Measurements from ENCODE around the gene RSRP1. TPM values are rescaled to one million over a fixed set of nuclear protein-coding genes. Genes with fewer than 3 reads are reported as not detected.

The RSRP1 gene
- total and polyA plus RNA-seq, 2 of the 13 experiments (the other 11 are each of a cell fraction or from before 2014, with no cell fraction given), result 43.9 to 52.8 TPM

- no peak for TF ChIP-seq HDAC6 (IDR thresholded peaks at IDR 0.05; ENCODE audit: low read depth, low read length)
- no peak for TF ChIP-seq THRA (CRISPR knock-in tag; IDR thresholded peaks at IDR 0.05; ENCODE audit: borderline replicate concordance)
- TF ChIP-seq DPF2 (CRISPR knock-in tag; IDR thresholded peaks at IDR 0.05; ENCODE audit: borderline replicate concordance, low read depth), result no peak
- TF ChIP-seq PATZ1 (CRISPR knock-in tag; IDR thresholded peaks at IDR 0.05), result peak; percentile 58; the same call in 1 of the 2 replicates
- peak; percentile 16; the same call in 1 of the 2 replicates for TF ChIP-seq HDAC2 (CRISPR knock-in tag; IDR thresholded peaks at IDR 0.05)
- 0 out of 2 replicates have a peak, but pooled peaks have one; percentile 7 for TF ChIP-seq NCOR1 (IDR thresholded peaks at IDR 0.05; ENCODE audit: borderline replicate concordance, low read length)
- TF ChIP-seq STAT6 (CRISPR knock-in tag; IDR thresholded peaks at IDR 0.05; ENCODE audit: borderline replicate concordance), result no peak
- no peak for TF ChIP-seq RBAK (CRISPR knock-in tag; IDR thresholded peaks at IDR 0.05)
- TF ChIP-seq ATRX (CRISPR knock-in tag; IDR thresholded peaks at IDR 0.05; ENCODE audit: borderline replicate concordance), result no peak
- peak; percentile 31; the same call in 1 of the 2 replicates for TF ChIP-seq HNF1B (CRISPR knock-in tag; IDR thresholded peaks at IDR 0.05)
- 0 out of 2 replicates have a peak, but pooled peaks have one; percentile 13 for TF ChIP-seq ATF7-NPFF (CRISPR knock-in tag; IDR thresholded peaks at IDR 0.05; ENCODE audit: low read depth)
- TF ChIP-seq ZC3H4 (CRISPR knock-in tag; IDR thresholded peaks at IDR 0.05; ENCODE audit: borderline replicate concordance), result peak; percentile 33; the same call in 1 of the 2 replicates
- TF ChIP-seq ZNF225 (CRISPR knock-in tag; IDR thresholded peaks at IDR 0.05), result no peak
- no peak for TF ChIP-seq ZFP41 (CRISPR knock-in tag; IDR thresholded peaks at IDR 0.05; ENCODE audit: borderline replicate concordance)
- TF ChIP-seq CBFB (CRISPR knock-in tag; IDR thresholded peaks at IDR 0.05), result no peak
- TF ChIP-seq HOXD1 (CRISPR knock-in tag; IDR thresholded peaks at IDR 0.05), result no peak
- no peak for TF ChIP-seq TFDP2 (CRISPR knock-in tag; IDR thresholded peaks at IDR 0.05)
- TF ChIP-seq ZNF292 (CRISPR knock-in tag; IDR thresholded peaks at IDR 0.05; ENCODE audit: borderline replicate concordance, low read depth), result no peak
- no peak for TF ChIP-seq KAT2B (IDR thresholded peaks at IDR 0.05; ENCODE audit: borderline replicate concordance, low read depth, low read length)
These were observed 14.1 kb downstream of the RSRP1 start (continued) for GRCh38 chr1:25232866-25233784.
